Measurements from ENCODE around the gene TUBB6.

Gene TUBB6

DNA sequence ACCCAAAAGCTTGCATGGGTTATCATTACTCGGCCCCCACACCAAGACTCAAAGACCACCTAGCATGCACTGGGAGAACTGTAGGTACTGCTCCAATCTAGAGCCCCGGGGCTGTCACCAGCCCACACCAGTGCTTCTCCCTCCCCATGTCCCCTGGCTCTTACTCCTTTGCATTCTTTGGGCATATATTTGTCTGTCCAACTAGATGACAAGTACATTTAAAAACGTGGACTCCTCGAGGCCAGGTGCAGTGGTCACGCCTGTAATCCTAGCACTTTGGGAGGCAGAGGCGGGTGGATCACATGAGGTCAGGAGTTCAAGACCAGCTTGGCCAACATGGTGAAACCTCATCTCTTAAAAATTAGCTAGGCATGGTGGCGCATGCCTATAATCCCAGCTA is 61.2 kb downstream of the TUBB6 start:
- Histone ChIP-seq H3K27ac (ENCODE audit: insufficient read depth in 1 of 2, low read depth in 1 of 2, low read length in 2 of 2, poor library complexity in 1 of 2, severe bottlenecking in 2 of 2) (no peak overlapping the region), H3K4me1 (ENCODE audit: control extremely low read depth in 1 of 4, control insufficient read depth in 4 of 4, insufficient read depth in 4 of 4, low read length in 3 of 4) (peaks cover 0 to 18% (median 10%) of the 10 kb centered on the region in 4 experiments), H3K9me3 (ENCODE audit: control extremely low read depth in 1 of 5, control insufficient read depth in 4 of 5, insufficient read depth in 2 of 5, low read depth in 1 of 5, low read length in 4 of 5) (no peaks in the 10 kb centered on the region), H3K4me3 (ENCODE audit: control insufficient read depth in 1 of 7, extremely low read depth in 1 of 7, insufficient read depth in 4 of 7, low read depth in 2 of 7, low read length in 6 of 7) (no peak overlapping the region), H3K36me3 (ENCODE audit: control insufficient read depth in 4 of 4, insufficient read depth in 4 of 4, low read length in 3 of 4) (peaks cover 12 to 49% (median 37%) of the 10 kb centered on the region in 4 experiments), H3K27me3 (replicated peaks in 2 of 5; ENCODE audit: control insufficient read depth in 4 of 5, insufficient read depth in 5 of 5, low read length in 4 of 5) (no peaks in the 10 kb centered on the region)
- WGBS (ENCODE audit: insufficient coverage), result 99% methylated on average over 7 of the region's 7 CpGs
- ChIA-PET CTCF (interaction anchor here (1.2 kb wide), 1 partner anchor 11 kb away, joined by 4 read pairs; no protein-coding TSS in a partner anchor), POLR2A (no interaction called here)
- DNase-seq, result no peak

DNA sequence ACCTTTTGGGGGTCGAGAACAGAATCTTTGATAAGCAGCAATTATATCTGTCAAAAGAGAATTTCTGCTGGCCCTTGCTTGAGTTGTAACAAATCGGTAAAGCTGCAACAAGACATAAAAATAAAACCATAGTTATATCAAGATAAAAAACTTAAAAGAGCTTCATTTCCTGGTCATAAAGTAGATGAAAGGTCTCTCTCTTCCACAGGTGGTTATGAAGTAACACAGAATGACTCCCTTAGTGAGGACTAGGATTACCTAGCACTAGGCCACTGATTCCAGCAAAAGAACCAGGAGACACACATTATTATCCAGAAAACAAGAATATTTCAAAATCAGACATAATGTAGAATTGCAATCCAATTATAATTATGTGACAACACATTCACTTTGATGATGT is 63.5 kb downstream of the TUBB6 start:
- peaks cover 3 to 31% (median 23%) of the 10 kb centered on the region in 4 experiments for H3K4me1 ChIP-seq (ENCODE audit: control extremely low read depth in 1 of 4, control insufficient read depth in 4 of 4, insufficient read depth in 4 of 4, low read length in 3 of 4)
- WGBS (ENCODE audit: insufficient coverage), result 83% methylated on average over 1 of the region's 2 CpGs
- H3K4me3 ChIP-seq (ENCODE audit: control insufficient read depth in 1 of 7, extremely low read depth in 1 of 7, insufficient read depth in 4 of 7, low read depth in 2 of 7, low read length in 6 of 7), result no peak overlapping the region
- H3K27ac ChIP-seq (ENCODE audit: insufficient read depth in 1 of 2, low read depth in 1 of 2, low read length in 2 of 2, poor library complexity in 1 of 2, severe bottlenecking in 2 of 2), result no peak overlapping the region
- no peaks in the 10 kb centered on the region for H3K9me3 ChIP-seq (ENCODE audit: control extremely low read depth in 1 of 5, control insufficient read depth in 4 of 5, insufficient read depth in 2 of 5, low read depth in 1 of 5, low read length in 4 of 5)
- CTCF ChIA-PET, result interaction anchor here (1.3 to 3.2 kb wide), 2 partner anchors 44 to 51 kb away, joined by 3 to 7 read pairs; no protein-coding TSS in a partner anchor
- POLR2A ChIA-PET, result no interaction called here
- DNase-seq, result no peak
- no peaks in the 10 kb centered on the region for H3K27me3 ChIP-seq (replicated peaks in 2 of 5; ENCODE audit: control insufficient read depth in 4 of 5, insufficient read depth in 5 of 5, low read length in 4 of 5)
- peaks cover 12 to 34% (median 24%) of the 10 kb centered on the region in 4 experiments for H3K36me3 ChIP-seq (ENCODE audit: control insufficient read depth in 4 of 4, insufficient read depth in 4 of 4, low read length in 3 of 4)

DNA sequence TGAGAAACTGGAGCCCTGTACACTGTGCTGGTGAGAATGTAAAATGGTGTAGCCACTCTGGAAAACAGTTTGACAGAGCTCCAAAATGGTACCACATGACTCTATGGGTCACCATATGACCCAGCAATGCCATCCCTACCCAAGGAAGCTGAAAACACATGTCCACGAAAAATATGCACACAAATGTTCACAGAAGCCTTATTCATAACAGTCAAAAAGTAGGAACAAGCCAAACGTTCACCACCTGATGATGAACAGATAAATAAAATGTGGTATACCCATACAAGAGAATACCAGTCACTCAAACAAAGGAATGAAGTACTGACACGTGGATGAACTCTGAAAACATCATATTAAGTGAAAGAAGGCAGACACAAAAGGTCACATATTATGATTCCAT is 64.4 kb downstream of the TUBB6 start:
- Histone ChIP-seq H3K27me3 (replicated peaks in 2 of 5; ENCODE audit: control insufficient read depth in 4 of 5, insufficient read depth in 5 of 5, low read length in 4 of 5) (no peaks in the 10 kb centered on the region), H3K9me3 (ENCODE audit: control extremely low read depth in 1 of 5, control insufficient read depth in 4 of 5, insufficient read depth in 2 of 5, low read depth in 1 of 5, low read length in 4 of 5) (no peaks in the 10 kb centered on the region), H3K27ac (ENCODE audit: insufficient read depth in 1 of 2, low read depth in 1 of 2, low read length in 2 of 2, poor library complexity in 1 of 2, severe bottlenecking in 2 of 2) (no peak overlapping the region), H3K36me3 (ENCODE audit: control insufficient read depth in 4 of 4, insufficient read depth in 4 of 4, low read length in 3 of 4) (peaks cover 5 to 26% (median 16%) of the 10 kb centered on the region in 4 experiments), H3K4me1 (ENCODE audit: control extremely low read depth in 1 of 4, control insufficient read depth in 4 of 4, insufficient read depth in 4 of 4, low read length in 3 of 4) (peaks cover 3 to 34% (median 25%) of the 10 kb centered on the region in 4 experiments), H3K4me3 (ENCODE audit: control insufficient read depth in 1 of 7, extremely low read depth in 1 of 7, insufficient read depth in 4 of 7, low read depth in 2 of 7, low read length in 6 of 7) (no peak overlapping the region)
- no peak for DNase-seq
- WGBS (ENCODE audit: insufficient coverage), result 70% methylated on average over 2 of the region's 3 CpGs
- POLR2A ChIA-PET, result no interaction called here
- CTCF ChIA-PET, result interaction anchor here (1.6 to 3.2 kb wide), 2 partner anchors 38 to 44 kb away, joined by 3 to 7 read pairs; no protein-coding TSS in a partner anchor

DNA sequence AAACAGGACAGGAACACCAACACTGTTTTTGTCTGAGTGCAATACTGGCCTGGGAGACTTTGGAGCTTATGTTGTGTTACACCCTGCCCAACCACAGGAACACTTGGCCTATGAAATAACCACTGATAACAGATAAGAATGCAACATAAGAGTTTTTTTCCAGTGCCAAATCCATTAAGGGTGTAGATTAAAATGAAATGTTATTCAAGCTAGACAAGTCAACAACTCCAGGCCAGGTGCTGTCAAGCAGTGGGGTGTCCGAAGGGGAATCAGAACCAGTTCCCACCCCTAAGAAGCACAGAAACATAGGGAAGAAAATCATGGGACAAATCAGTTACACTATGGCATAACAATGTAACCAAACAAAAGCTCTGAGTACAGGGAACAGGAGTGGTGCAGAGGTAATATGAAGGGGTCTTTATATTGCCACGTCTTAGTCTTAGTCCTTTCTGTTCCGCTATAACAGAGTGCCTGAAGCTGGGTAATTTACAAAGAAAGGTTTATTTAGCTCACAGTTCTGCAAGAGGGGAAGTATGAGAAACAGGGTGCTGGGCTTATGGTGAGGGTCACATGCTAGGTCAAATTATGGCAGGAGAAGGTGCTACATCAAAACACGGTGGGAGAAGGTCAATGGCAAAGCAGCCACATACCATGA is 65.2 kb downstream of the TUBB6 start:
- Histone ChIP-seq H3K9me3 (ENCODE audit: control extremely low read depth in 1 of 5, control insufficient read depth in 4 of 5, insufficient read depth in 2 of 5, low read depth in 1 of 5, low read length in 4 of 5) (no peaks in the 10 kb centered on the region), H3K27ac (ENCODE audit: insufficient read depth in 1 of 2, low read depth in 1 of 2, low read length in 2 of 2, poor library complexity in 1 of 2, severe bottlenecking in 2 of 2) (no peak overlapping the region), H3K4me3 (ENCODE audit: control insufficient read depth in 1 of 7, extremely low read depth in 1 of 7, insufficient read depth in 4 of 7, low read depth in 2 of 7, low read length in 6 of 7) (peak overlapping the region in 2 of 7 experiments; percentile 10 to 28), H3K36me3 (ENCODE audit: control insufficient read depth in 4 of 4, insufficient read depth in 4 of 4, low read length in 3 of 4) (peaks cover 5 to 24% (median 10%) of the 10 kb centered on the region in 4 experiments), H3K4me1 (ENCODE audit: control extremely low read depth in 1 of 4, control insufficient read depth in 4 of 4, insufficient read depth in 4 of 4, low read length in 3 of 4) (peaks cover 3 to 40% (median 25%) of the 10 kb centered on the region in 4 experiments), H3K27me3 (replicated peaks in 2 of 5; ENCODE audit: control insufficient read depth in 4 of 5, insufficient read depth in 5 of 5, low read length in 4 of 5) (no peaks in the 10 kb centered on the region)
- POLR2A ChIA-PET, result no interaction called here
- CTCF ChIA-PET, result interaction anchor here (0.9 to 3.2 kb wide), 3 partner anchors 15 to 45 kb away, joined by 3 to 7 read pairs (median 3); no protein-coding TSS in a partner anchor
- DNase-seq, result peak in 2 of 3 donors; percentile 21 to 45
- 80% methylated on average over 2 of the region's 4 CpGs for WGBS (ENCODE audit: insufficient coverage)

DNA sequence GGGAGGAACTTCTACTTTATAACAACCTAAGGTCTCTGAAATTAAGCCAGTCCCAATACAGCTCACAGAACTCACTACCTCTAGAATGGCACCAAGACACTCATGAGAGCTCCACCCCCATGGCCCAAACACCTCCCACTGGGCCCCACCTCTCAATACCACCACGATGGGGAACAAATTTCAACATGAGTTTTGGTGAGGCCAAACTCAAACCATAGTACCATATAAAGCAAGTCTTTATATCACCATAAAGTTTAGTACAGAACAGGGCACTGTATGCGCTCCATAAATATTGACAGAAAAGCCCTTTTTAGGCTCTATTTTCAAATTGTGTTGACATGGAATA is 65.7 kb downstream of the TUBB6 start:
- H3K36me3 ChIP-seq (ENCODE audit: control insufficient read depth in 4 of 4, insufficient read depth in 4 of 4, low read length in 3 of 4), result peaks cover 5 to 20% (median 8%) of the 10 kb centered on the region in 4 experiments
- H3K9me3 ChIP-seq (ENCODE audit: control extremely low read depth in 1 of 5, control insufficient read depth in 4 of 5, insufficient read depth in 2 of 5, low read depth in 1 of 5, low read length in 4 of 5), result no peaks in the 10 kb centered on the region
- WGBS (ENCODE audit: insufficient coverage), result 100% methylated on average over 1 of the region's 2 CpGs
- no peak for DNase-seq
- H3K27ac ChIP-seq (ENCODE audit: insufficient read depth in 1 of 2, low read depth in 1 of 2, low read length in 2 of 2, poor library complexity in 1 of 2, severe bottlenecking in 2 of 2), result no peak overlapping the region
- H3K4me1 ChIP-seq (ENCODE audit: control extremely low read depth in 1 of 4, control insufficient read depth in 4 of 4, insufficient read depth in 4 of 4, low read length in 3 of 4), result peaks cover 3 to 41% (median 25%) of the 10 kb centered on the region in 4 experiments
- POLR2A ChIA-PET, result no interaction called here
- H3K27me3 ChIP-seq (replicated peaks in 2 of 5; ENCODE audit: control insufficient read depth in 4 of 5, insufficient read depth in 5 of 5, low read length in 4 of 5), result no peaks in the 10 kb centered on the region
- CTCF ChIA-PET, result no interaction called here
- H3K4me3 ChIP-seq (ENCODE audit: control insufficient read depth in 1 of 7, extremely low read depth in 1 of 7, insufficient read depth in 4 of 7, low read depth in 2 of 7, low read length in 6 of 7), result no peak overlapping the region

DNA sequence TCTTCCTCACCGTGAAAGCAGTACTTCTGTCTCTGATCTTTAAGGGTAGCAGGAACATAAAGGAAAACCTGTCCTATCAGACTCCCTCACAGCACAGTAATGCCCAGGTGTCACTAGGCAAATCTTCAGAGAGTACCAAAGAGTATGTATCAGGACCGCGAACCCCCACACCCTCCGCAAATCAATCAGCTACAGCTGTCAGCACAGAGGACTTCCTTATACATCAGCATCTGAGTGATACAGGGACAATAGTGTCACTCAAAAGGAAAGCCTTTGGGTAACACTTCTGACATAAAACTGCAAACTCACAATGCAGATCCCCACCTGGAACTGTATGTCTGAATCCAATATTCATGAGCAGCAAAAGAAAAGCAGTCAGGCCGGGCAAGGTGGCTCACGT is 66.4 kb downstream of the TUBB6 start:
- Histone ChIP-seq H3K27me3 (replicated peaks in 2 of 5; ENCODE audit: control insufficient read depth in 4 of 5, insufficient read depth in 5 of 5, low read length in 4 of 5) (no peaks in the 10 kb centered on the region), H3K27ac (ENCODE audit: insufficient read depth in 1 of 2, low read depth in 1 of 2, low read length in 2 of 2, poor library complexity in 1 of 2, severe bottlenecking in 2 of 2) (no peak overlapping the region), H3K36me3 (ENCODE audit: control insufficient read depth in 4 of 4, insufficient read depth in 4 of 4, low read length in 3 of 4) (peaks cover 0 to 14% (median 3%) of the 10 kb centered on the region in 4 experiments), H3K9me3 (ENCODE audit: control extremely low read depth in 1 of 5, control insufficient read depth in 4 of 5, insufficient read depth in 2 of 5, low read depth in 1 of 5, low read length in 4 of 5) (no peaks in the 10 kb centered on the region), H3K4me3 (ENCODE audit: control insufficient read depth in 1 of 7, extremely low read depth in 1 of 7, insufficient read depth in 4 of 7, low read depth in 2 of 7, low read length in 6 of 7) (no peak overlapping the region), H3K4me1 (ENCODE audit: control extremely low read depth in 1 of 4, control insufficient read depth in 4 of 4, insufficient read depth in 4 of 4, low read length in 3 of 4) (peaks cover 3 to 41% (median 25%) of the 10 kb centered on the region in 4 experiments)
- WGBS (ENCODE audit: insufficient coverage), result 100% methylated on average over 2 of the region's 6 CpGs
- ChIA-PET POLR2A (no interaction called here), CTCF (no interaction called here)
- no peak for DNase-seq
